GM10847 (cell line): ENCODE measurements around the gene PER2.

ENCODE experiments used
- POLR2A ChIP-seq: IDR thresholded peaks from 2 replicates; pipeline ENCODE4 v1.6.1; 2011; ENCODE audit not compliant: insufficient read length; ENCODE audit errors: extremely low read depth

The PER2 gene

DNA sequence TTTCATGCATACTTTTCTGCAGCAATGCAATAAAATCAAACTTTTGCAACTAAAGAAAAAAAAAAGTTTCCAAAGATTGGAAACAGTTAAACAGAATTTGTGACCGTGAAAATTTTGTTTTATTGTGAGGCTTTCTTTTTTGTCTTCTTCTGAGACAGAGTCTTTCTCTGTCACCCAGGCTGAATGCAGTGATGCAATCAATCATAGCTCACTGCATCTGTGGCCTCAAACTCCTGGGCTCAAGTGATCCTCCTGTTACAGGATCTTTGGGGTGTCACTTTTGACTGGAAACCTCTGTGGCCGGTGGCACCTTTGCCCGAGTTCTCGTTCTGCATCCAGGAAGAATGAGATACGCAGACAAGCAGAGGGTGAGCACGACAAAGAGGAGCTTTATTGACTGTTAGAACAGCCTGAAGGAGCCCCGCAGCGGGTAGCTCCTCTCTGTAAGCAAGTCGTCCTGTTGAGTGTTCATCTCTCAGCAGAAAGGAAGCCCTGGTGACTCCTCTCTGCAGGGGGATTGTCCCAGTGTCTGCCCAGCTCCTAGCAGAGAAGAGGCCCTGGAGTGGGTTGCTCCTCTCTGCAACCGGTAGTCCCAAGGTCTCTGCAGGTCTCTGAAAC lies 68.0 kb downstream of the PER2 start:
- no peak for TF ChIP-seq POLR2A

DNA sequence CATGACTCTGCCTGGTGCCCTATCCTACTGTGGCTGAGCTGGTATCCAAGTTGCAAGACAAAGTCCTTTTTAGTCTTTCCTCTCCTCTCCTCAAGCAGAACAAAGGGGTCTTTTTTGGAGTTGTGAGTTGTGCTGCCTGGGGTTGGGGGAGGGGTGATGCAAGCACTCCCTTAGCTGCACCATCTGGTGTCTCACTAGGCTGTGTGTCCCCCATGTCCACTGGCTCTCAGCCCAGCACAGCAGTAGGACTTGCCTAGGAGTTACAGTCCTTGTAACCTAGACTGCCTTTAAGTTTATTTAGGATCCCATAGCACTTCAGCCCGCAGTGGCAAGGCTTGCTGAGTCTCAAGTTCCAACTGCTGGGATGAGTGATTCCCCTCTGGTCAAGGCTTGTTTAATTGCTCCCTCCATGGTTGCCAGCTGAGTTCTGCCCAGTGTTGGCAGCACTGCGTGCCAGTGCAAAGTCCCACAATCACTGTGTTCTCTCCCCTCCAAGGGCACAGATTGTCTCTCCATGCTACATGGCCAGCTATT lies 71.7 kb downstream of the PER2 start:
- no peak for TF ChIP-seq POLR2A

DNA sequence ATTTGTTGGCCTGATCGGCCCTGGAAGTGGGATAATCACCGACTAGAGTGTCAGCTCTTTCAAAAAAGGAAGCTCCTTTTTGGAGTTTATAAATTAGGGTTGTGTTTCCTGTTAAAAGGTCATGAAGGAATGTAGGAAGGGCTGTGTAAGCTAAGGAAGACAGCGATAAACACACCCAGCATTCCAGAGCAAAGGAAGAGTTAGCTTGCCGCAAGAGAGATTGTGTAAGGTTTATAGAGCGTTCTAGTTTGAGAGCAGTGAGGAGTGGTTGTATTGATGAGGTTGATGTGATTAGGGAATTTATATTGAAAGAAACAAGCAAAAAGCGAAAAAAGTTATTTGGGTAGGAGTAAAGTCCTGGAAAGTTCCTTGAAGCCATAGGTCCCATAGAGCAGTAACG lies 81.4 kb downstream of the PER2 start:
- TF ChIP-seq POLR2A: no peak

DNA sequence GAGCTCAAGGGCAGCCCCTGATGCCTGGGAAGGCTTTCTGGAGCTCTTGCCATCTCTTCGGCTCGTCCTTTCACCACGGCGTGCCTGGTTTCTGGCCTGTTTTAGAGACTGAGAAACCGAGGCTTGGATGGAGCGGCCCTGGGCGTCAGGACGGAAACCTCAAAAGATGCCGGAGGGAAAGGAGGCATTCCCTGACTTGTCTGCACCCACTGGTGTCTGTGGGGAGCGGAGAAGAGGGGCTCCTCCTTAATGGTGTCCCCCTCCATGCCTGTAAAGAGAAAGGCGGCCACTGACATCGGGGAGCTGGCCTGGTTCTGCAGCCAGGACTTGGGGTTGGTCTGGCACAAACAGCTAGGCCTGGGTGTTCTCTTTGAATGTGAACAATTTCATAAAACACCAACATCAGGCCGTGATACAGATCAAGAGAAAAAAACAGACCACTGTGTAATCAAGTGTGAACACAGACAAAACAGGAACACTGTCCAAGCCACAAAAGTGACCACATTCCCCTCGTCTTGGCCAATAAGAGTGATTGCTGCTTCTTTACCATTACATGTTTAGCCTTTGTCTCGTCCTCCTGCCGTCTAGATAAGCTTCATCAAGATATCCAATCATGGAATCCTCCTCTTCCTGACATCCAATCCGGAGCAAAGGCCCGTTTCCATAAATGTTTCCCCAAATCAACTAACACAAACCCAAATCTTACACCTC lies 84.3 kb downstream of the PER2 start:
- TF ChIP-seq POLR2A: no peak

DNA sequence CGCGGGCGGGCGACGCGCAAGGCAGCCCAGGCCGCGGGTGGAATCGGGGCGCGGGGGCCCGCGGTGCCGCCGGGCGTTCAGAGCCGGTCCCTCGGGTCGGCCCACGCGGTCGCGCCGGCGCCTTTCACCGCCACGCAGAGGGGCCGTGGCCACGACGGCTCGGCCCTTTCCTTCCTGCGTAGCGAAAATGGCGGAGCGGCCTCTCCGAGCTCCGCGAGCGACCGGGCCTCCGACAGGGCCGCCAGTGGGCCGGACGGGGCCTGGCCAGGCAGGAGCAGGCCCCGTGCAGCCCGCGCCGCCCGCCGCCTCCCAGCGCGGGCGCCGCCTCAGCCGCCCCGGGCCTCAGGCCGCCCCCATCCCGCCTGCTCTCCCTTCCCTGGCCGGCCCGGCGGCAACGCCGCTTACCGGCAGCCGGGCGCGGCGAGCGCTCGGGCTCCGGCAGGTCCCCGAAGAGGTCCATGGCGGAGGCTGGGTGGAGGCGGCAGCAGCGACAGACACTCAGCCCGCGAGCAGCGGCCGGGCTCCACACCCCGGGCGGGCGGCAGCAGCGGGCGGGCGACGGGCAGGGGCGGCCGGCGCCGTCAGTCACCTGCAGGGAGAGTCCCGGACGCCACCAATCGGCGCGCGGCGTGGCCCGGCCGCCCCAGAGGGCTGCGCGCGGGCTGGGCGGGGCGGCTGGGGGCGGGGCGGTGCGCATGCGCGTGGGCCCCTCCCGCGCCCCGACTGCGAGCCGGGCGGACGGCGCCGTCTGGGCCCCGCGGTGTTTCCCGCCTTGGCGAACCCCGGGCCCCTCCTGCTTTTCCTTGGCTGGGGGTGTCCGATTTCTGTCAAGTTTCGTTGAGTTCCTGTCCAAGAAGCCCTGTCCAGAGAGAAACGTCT lies 85.1 kb downstream of the PER2 start, which contains the start of gene ILKAP:
ILKAP (minus strand) TSS at position 602 of the 879 bp plus-strand sequence; CDS start at position 460, 142 bp downstream.
- peak; percentile 79 for TF ChIP-seq POLR2A

DNA sequence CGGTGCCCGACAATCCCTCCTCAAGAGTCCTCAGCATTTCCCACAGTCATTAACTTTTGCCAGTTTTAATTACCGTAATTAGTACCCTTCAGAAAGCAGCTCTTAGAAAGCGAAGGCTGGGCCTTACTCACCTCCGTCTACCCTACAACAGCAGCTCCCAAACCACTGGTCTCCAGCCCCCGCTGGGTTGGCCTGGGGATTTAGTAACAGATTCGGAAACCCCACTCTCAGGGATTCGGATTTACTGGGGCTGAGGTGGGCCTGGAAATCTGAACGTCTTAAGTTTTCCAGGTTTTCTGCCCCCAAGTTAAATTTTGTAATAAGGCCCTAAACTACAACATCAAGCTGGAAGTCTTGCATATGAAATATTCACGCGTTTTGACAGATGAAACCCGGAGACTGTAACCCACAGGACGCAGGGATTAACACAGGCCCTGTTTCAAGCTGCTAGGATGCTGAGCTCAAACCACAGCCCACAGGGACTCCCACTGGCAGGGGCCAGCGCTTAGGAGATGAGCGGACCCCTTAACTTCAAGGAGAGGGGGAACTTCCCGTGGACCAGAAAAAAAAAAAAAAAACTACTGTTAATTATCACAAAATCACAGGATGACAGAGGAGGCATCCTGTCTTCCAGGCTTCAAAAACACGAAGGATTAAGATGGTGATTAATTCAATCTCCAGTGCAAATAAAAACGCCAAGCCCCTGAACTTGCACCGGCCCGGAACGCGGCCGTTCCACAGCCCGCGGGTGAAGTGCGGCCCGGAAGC lies 85.9 kb downstream of the PER2 start:
- no peak for TF ChIP-seq POLR2A
